GM23248 (cell line): ENCODE data around the gene CP.

Experiments
- EZH2 ChIP-seq: fragments of 200-600 bp; sonication (generic); IDR thresholded peaks from 2 replicates; pipeline ENCODE4 v1.6.1; 2018; ENCODE audit warnings: antibody characterized with exemption, mild to moderate bottlenecking; ENCODE audit not compliant: insufficient read depth, poor library complexity, severe bottlenecking
- EZH2phosphoT487 ChIP-seq: fragments of 200-600 bp; sonication (generic); IDR thresholded peaks from 2 replicates; pipeline ENCODE4 v1.6.1; 2018; ENCODE audit warnings: antibody characterized with exemption, moderate library complexity, mild to moderate bottlenecking, low read depth; ENCODE audit not compliant: insufficient read depth

- TF ChIP-seq EZH2phosphoT487 (no peak), EZH2 (no peak)
Measured at GRCh38 chr3:149227591-149228268, 6.1 kb upstream of the CP start.
